HG03575 (cell line): ENCODE measurements around the gene GRAMD2B.
"Not testable (repeated sequence)": the region's sequence is repeated elsewhere in the genome, so short reads cannot be mapped to it uniquely, and the experiment has no call there.

Source experiments
- ATAC-seq: cut with Tn5 transposase; IDR thresholded peaks from one replicate; pipeline ENCODE4 v1.9.1; 2021; ENCODE audit not compliant: unreplicated experiment, insufficient number of reproducible peaks, low FRiP score; ENCODE audit errors: extremely low read depth

The GRAMD2B gene, protein sequence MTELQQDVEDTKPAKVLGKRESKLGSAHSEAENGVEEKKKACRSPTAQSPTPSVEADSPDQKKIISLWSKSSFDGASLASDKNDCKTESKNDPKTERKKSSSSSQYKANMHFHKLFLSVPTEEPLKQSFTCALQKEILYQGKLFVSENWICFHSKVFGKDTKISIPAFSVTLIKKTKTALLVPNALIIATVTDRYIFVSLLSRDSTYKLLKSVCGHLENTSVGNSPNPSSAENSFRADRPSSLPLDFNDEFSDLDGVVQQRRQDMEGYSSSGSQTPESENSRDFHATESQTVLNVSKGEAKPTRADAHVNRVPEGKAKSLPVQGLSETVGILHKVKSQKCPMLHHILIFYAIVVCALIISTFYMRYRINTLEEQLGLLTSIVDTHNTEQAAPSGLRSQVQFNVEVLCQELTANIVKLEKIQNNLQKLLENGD

DNA sequence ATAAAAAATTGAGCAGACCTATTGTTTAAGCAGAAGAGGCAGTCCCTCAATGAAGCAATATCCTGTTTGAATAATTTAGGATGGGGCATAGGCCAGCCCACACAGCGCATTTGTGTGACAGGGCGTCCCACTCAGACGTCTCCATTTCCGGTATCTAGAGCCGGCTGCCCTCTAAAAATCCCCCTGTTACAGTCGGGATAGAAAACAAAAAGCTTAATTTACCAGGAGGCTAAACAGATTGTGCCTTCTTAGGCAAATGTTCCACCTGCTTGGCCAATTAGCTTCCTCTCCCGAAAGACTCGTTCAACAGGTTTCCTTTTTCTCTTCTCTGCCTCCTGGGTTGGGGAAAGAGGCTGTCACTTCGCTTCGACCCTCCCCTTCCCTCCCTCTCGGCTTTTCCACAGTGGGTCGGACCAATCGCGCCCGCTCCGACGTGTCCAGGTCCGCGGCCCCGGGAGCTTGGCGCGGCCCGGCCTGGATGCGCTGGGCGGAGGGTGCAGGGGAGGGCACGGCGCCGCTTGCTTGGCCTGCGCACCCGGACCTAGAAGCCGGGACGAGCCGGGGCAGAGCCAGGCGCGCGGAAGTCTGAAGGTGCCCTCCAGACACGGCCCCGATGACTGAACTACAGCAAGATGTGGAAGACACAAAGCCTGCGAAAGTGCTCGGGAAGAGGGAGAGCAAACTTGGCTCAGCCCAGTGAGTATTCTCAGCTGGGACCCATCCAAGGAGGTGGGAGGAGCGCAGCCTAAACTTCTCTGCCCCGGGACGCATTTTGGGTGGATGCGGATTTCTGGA lies at the start of gene GRAMD2B:
Gene GRAMD2B, plus strand, starts transcription at position 416 of the 795 bp plus-strand sequence. Its CDS starts 198 bp downstream, at position 614.
- ATAC-seq: peak; percentile 83

DNA sequence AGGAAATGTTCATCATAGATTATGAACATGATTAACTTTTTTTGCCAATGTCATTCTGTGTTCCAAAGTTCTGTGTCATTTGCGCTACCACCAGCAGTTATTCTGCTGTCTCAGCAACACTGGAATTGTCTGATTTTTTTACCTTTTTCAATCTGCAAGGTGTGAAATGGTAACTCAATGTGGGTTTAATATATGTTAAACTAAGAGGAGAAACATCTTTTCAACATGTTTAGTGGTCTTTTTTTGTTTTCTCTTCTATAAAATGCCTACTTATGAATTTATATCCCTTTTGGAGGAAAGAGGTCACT lies 49.1 kb upstream of the GRAMD2B start:
- ATAC-seq: no peak

DNA sequence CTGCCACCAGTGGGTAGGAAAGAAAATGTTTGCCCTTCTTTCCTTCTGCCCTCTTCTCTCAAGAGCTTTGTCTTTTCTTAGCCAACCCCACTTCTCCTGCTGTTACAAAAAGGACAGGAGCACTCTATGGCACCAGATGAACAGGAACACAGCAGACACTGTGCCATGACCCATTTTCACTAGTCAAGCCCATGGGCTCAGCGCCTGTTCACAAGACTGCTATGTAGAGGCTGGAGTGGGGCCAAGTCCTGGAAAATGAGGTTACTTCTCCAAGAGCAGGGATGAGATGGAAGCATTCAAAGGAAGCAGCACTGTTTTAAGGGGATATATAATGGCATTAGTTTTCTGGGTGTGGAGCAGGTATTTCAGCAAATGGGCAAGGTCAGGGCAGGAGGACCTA lies 46.8 kb upstream of the GRAMD2B start:
- no peak for ATAC-seq

DNA sequence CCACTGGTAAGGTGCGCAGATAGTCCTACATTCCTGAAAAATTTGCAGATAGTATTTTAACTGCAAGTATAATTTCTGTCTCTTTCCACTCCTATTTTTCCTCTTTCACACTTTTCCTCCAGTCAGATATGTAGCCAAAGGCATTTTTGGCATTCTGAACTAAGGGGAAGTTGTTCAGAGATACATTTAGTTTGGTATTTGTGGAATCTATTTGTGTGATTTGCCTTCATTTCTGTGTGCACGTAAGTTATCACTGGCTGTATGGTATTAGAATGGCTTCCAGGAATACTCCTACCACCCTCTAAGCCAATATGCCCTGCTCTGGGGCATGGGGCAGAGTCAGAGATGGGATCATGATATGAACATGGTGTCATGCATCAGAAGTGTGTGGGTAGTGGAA lies 45.8 kb upstream of the GRAMD2B start:
- ATAC-seq: no peak

DNA sequence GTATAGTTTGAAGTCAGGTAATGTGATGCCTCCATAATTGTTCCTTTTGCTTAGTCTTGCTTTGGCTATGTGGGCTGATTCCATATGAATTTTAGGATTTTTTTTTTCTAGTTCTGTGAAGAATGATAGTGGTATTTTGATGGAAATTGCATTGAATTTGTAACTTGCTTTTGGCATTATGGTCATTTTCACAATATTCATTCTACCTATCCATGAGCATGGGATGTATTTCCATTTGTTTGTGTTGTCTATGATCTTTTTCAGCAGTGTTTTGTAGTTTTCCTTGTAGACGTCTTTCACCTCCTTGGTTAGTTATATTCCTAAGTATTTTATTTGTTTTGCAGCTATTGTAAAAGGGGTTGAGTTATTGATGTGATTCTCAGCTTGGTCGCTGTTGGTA lies 42.9 kb upstream of the GRAMD2B start:
- ATAC-seq: not testable (repeated sequence)

DNA sequence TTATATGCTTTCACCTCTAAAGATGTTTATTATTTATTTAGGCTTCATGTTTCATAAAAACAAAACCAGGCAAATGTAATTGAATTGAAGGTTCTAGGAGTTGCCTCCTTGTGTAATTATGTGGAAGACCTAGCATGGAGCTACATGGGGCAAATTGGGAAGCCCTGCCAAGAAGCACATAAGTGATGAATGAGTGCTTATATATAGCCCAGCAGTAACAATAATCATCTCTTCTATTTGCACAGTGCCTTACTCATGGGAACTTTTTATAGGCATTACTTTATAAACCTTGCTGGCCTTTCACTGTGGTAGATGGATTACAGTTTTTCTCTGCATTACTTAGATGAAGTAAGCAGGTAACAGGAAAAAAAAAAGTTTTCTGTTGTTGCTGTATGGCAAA lies 40.0 kb upstream of the GRAMD2B start:
- ATAC-seq: no peak

DNA sequence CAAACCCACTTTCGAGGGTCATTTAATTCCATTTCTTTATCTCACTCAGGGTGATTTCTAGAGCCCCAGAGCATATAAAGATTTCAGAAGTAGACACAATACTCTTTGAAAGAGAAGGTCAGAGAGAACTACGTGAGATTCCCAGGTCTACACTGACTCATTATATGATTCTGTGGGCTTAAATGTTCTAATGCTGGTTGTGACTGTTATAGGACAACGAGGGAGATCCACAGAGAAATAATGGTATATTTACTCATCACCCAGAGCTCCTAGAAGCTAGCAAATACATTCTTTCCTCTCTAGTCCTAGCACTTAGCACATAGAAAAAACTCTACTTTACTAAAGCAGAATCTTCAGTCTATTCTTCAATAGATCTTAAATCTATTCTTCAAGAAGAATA lies 39.4 kb upstream of the GRAMD2B start:
- ATAC-seq: no peak

DNA sequence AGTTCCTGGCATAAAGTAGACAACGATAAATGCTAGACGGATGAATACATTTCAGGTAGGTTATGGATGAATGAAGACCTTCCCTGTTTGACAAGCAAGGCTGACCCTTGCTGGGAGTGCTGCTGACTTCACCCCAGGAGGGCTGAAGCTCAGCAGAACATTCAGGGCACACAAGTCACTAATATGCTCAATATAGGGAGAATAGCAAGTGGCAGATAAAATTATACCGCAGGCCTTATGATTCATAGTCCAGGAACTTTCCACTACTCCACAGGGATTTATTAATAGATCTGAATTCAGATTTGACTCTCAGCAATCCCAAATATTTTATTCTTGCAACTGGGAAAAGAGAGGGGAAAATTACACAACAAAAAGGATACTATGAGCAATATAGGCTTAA lies 38.2 kb upstream of the GRAMD2B start:
- ATAC-seq: no peak

DNA sequence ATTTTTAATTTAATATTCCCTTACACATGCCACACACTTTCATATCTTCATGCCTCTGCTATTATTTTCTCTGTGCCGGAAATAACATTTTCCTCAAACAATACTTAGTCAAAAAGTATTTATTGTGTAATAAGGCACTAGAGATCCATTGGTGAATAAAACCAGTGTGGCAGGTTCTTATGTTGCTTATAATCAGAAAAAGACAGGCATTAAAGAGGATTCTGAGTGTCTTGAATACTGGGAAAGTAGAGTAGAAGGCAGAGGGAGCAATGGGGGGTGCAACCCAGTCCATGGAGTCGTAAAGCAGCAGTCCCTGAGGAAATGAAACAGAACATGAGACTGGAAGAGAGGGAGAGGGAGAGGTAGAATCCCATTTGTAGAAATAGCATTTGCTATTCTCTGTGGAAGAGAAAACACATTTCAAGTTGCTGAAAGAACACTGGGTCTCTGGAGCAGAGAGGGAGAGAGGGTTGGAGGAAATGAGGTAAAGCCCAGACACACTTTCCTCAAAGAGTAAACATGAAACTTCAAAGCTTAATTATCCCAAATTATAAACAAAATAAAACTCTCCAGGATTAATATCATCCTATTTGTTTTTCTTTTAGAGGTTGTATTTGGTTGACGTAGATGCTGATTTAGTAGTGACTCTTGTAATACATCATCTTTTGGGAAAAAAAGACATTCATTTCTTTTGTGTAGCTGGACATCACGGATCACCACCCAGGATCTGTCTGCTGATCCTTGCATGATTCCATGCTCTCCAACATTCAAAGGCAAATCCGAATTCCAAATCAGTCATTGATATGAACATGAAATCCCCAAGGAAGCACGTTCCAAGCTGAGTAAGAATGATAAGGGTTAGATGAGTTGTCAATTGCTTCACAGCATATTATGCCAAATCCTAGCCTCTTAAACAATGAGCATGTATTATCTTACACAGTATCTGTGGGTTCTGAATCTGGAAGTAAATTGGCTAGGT lies 37.4 kb upstream of the GRAMD2B start:
- ATAC-seq: no peak

DNA sequence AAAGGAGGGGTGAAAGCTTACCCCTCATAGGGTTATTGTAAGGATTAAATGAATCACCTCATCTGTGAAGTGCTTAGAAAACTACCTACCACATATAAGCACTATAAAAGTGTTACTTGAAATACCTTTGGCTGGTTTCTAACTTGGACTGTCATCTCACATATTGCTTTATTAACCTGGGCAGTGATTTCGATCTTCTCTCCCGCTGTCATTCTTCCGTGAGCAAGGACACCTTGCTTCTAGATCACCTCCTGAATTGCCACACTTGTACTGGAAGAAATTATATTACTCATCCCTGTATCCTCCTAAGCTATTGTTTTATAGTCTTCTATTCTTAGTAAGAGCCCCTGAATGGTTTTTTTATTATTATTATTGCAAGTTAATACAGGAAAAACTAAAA lies 34.0 kb upstream of the GRAMD2B start:
- ATAC-seq: no peak

DNA sequence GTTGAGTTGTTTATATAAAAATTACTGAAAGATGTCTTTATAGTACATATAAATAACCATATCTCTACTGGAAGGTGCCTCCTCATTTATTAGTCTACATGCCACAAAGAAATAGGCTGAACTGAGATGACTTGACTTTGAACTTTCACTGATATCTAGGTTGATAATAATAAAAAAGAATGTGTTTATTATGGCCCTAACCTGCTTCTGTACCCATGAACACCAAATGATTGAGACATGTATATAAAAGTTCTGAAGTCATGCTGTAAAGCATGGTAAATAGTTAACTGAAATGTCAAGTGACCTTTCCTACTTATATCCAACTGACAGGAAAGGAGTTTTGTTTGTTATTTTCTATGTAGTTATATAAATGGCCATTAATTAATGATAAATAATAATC lies 33.2 kb upstream of the GRAMD2B start:
- no peak for ATAC-seq

DNA sequence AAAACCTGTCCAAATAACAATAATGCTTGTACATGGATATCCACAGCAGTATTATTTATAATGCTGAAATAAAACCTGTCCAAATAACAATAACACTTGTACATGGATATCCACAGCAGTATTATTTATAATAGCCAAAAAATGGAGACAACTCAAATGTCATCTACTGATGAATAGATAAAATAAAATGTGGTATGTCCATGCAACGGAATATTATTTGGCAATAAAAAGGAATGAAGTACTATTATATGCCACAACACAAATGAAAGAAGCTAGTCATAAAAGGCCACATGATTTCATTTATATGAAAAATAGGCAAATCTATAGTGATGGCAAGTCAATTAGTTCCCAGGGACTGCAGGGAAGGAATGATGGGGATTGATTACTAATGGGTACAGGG lies 31.8 kb upstream of the GRAMD2B start:
- ATAC-seq: no peak

DNA sequence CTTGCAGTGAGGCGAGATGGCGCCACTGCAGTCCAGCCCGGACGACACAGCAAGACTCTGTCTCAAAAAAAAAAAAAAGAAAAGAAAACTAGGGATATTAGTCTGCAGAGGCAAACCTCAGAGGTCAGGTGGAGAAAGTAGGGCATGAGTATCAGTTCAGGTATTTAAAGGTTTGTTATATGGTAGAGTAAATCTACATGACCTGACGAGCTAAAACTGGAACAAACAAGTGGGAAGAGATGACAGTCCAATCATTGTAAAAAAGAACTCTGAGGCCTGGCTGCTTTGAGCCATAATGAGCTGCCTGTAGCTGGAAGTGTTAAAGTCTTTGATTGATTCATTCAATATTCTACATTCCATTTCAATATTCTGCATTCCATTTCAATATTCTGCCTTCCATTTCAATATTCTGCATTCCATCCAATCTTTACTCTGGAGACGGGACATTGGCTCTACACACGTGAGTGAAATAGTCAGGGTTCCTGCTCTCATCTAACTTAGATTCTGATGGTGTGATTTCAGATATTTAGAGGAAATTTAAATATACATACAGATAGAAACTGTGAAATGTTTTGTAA lies 28.9 kb upstream of the GRAMD2B start:
- ATAC-seq: no peak

DNA sequence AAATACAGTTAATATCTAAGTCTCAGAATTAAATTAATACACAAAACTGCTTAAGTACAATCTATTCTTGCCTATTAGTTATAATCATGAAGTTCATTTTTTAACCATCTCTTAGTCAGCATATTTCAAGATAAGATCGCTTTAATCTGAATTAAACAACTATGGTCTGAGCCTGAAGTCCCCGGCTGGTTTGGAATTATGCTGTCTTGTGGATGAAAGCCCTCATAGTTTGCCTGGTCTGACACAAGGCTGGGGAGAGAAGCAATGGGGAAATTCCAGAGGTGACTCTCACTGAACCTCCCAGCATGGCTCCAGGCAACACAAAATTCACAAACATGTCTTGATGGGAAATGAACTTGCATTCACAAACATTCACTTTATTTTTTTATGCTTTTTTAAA lies 28.0 kb upstream of the GRAMD2B start:
- ATAC-seq: no peak

DNA sequence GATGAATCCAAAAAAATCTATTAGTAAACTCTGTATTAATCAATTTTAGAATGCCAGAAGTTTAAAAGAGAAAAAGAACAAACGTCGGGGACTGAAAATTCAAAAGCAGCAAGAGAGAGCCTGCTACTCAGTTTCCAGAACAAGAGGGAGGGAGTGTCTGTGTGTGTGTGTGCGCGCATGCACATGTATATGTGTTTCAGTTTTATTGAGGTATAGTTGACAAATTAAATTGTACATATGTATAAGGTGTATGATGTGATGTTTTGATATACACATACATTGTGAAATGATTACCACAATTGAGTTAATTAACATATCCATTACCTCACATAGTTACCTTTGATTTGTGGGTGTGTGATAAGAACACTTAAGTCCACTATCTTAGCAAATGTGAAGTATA lies 27.6 kb upstream of the GRAMD2B start:
- ATAC-seq: no peak

DNA sequence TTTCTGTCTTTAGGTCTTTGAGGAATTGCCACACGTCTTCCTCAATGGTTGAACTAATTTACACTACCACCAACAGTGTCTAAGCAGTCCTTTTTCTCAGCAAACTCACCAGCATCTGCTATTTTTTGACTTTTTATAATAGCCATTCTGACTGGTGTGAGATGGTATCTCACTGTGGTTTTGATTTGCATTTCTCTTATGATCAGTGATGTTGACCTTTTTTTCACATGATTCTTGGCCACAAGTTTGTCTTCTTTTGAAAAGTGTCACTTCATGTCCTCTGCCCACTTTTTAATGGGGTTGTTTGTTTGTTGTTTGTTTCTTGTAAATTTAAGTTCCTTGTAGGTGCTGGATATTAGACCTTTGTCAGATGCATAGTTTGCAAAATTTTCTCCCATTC lies 26.5 kb upstream of the GRAMD2B start:
- ATAC-seq: not testable (repeated sequence)

DNA sequence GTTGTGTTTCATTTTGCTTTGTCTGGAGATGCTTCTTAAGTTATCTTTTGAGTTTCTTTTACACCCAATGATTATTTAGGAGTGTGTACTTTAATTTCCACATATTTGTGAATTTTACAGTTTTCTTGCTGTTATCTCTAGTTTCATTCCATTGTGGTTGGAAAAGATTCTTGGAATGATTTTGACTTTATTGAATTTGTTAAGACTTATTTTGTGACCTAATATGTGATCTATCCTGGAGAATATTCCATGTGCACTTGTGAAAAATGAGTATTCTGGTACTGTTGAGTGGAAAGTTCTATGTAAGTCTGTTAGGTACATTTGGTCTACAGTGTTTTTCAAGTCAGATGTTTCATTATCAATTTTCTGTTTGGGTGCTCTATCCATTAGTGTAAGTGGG lies 24.4 kb upstream of the GRAMD2B start:
- no peak for ATAC-seq

DNA sequence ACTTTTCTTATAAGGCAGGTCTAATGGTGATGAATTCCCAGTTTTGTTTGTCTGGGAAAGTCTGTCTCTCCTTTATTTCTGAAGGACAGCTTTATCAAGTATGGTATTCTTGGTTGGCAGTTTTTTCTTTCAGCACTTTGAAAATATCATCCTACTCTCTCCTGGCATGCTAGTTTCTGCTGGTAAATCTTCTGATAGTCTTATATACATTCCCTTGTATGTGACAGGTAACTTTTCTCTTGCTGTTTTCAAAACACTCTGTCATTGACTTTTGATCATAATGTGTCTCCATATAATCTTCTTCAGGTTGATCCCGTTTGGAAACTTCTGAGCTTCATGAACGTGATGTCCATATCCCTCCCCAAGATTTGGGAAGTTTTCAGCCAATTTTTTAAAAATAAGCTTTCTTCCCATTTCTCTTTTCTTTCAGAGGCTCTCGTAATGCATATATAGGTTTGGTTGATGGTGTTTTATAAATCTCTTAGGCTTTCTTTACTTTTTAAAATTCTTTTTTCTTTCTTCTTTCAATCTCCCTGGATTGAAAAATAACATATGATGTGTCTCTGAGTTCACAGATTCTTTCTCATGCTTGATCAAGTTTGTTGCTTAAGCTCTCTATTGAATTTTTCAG lies 22.5 kb upstream of the GRAMD2B start:
- ATAC-seq: no peak
